GM12875 (cell line): Measurements from ENCODE around the gene EIF3D.

Experiments used
- H3K4me3 ChIP-seq: one replicate; pipeline ENCODE4 v1.5.1; 2011; ENCODE audit warnings: low read depth, low read length, control low read depth
- TF ChIP-seq, protein P1 (sequence below): IDR thresholded peaks from 2 replicates; pipeline ENCODE4 v1.5.1; 2011; ENCODE audit warnings: low read depth, mild to moderate bottlenecking, control low read depth, inconsistent platforms, low read length, moderate library complexity, borderline replicate concordance; ENCODE audit not compliant: insufficient read depth

EIF3D gene

DNA sequence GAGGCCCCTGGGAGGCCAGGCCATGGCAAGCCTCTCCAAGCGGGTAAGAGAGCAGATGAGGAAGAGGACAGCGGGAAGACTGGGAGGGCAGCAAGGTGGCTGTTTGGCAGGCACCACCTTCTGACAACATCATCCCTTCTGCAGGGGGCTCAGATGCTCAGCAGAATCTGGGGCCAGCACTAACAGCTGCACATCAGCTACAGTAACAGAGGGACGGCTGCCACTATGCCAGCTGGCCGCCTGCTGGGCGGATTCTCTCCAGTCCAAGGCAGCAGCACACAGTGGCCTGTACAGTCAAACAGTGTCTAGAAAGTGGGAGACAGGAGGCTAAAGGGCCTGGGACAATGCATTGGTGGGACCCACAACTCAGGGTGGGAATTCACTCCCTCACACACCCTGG lies 36.9 kb downstream of the EIF3D start:
- H3K4me3 ChIP-seq: no peak overlapping the region

DNA sequence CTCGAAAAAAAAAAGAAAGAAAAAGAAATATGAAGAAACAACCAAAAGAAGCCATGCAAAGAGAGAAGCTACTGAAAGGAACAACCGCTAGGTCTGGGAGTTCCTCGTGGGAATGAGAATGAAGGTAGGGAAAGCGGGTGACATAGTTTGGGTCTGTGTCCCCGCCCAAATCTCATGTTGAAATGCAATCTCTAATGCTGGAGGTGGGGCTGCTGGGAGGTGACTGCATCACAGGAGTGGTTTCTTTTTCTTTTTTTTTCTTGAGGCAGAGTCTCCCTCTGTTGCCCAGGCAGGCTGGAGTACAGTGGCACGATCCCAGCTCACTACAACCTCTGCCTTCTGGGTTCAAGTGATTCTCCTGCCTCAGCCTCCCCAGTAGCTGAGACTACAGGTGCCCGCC lies 37.8 kb downstream of the EIF3D start:
- no peak overlapping the region for H3K4me3 ChIP-seq
- TF ChIP-seq, protein P1, sequence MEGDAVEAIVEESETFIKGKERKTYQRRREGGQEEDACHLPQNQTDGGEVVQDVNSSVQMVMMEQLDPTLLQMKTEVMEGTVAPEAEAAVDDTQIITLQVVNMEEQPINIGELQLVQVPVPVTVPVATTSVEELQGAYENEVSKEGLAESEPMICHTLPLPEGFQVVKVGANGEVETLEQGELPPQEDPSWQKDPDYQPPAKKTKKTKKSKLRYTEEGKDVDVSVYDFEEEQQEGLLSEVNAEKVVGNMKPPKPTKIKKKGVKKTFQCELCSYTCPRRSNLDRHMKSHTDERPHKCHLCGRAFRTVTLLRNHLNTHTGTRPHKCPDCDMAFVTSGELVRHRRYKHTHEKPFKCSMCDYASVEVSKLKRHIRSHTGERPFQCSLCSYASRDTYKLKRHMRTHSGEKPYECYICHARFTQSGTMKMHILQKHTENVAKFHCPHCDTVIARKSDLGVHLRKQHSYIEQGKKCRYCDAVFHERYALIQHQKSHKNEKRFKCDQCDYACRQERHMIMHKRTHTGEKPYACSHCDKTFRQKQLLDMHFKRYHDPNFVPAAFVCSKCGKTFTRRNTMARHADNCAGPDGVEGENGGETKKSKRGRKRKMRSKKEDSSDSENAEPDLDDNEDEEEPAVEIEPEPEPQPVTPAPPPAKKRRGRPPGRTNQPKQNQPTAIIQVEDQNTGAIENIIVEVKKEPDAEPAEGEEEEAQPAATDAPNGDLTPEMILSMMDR: no peak

More for the DNA sequence above, 36.9 kb downstream of the EIF3D start:
- TF ChIP-seq, protein P1: no peak

GRCh38 chr22:36486619-36487384 lies 42.2 kb downstream of the EIF3D start:
- no peak overlapping the region for H3K4me3 ChIP-seq
- TF ChIP-seq, protein P1: peak; percentile 34; the same call in 1 of the 2 replicates

DNA sequence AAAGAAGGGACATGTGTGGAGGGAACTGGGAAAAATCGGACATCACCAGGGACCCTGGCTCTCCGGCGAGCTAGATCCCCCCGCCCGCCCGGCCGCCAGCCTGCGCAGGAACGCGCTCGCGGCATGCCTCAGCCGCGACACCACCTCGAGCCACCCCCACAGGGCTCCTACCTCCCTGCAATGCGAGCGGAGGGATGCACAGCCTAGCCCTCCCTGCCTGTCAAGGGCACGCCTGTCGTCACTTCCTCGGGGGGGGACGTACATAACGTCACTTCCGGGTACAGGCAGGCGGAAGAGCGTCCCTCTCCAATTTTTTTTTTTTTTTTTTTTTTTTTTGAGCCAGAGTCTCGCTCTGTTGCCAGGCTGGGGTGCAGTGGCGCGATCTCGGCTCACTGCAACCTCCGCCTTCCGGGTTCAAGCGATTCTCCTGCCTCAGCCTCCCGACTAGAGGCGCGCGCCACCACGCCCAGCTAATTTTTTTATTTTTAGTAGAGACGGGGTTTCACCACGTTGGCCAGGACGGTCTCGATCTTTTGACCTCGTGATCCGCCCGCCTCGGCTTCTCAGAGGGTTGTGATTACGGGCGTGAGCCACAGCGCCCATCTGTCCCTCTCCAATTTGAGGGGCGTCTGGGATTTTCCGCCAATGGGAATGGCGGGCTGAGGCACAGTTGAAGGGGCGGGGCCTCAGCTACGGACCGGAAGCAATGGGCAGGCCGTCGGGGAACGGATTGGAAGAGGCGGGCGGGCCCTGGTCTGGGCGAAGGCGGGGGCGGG lies 47.4 kb downstream of the EIF3D start, which contains the start of gene TXN2:
TSS of gene TXN2 (minus strand) at position 248 of the 776 bp plus-strand sequence. CDS start 803 bp downstream, outside the sequence.
- TF ChIP-seq, protein P1: no peak
- H3K4me3 ChIP-seq: peak within 1 kb of the TSS; percentile 90

DNA sequence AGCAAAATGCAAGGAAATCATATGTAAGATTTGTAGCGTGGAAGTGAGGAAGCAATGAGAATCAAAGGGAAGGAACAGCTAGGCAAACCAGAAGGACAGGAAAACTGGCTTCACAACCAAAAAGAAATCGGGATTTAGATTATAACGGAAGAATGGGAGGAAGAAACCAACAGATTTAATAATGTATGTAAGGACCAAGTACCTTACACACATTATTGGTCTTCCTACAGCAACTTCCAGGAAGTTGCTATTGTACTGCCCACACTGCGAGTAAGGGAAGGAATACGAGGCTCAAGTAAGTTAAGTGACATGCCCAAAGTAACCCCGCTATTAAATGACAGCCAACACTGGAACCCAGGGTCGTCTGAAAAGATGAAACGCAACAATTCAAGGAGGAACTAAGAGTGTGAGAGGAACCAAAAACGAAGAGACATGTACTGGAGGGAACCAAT lies 48.0 kb downstream of the EIF3D start:
- peak overlapping the region; percentile 90 for H3K4me3 ChIP-seq
- TF ChIP-seq, protein P1: no peak

DNA sequence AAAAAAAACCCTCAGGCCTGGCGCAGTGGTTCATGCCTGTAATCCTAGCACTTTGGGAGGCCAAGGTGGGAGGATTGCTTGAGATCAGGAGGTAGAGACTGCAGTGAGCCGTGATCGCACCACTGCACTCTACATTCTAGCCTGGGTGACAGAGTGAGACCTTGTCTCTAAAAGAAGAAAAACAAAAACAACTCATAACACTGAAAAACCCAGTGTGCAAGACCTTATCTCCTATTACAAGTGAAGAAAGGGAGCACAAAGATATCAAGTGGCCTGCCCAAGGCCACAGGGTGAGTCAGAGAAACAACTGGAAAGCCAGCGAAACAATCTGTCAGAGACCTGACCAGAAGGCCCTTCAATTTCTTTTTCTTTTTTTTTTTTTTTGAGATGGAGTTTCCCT lies 50.0 kb downstream of the EIF3D start:
- no peak overlapping the region for H3K4me3 ChIP-seq
- TF ChIP-seq, protein P1: no peak
